Fibroblast of skin of right biceps (primary cell): Measurements from ENCODE around the gene FGFRL1.
"Not testable (repeated sequence)": the region's sequence is repeated elsewhere in the genome, so short reads cannot be mapped to it uniquely, and the experiment has no call there.

Experiments used
- DNase-seq: peaks from one replicate; pipeline ENCODE4 v3.0.0-alpha.2; 2013

Gene FGFRL1

DNA sequence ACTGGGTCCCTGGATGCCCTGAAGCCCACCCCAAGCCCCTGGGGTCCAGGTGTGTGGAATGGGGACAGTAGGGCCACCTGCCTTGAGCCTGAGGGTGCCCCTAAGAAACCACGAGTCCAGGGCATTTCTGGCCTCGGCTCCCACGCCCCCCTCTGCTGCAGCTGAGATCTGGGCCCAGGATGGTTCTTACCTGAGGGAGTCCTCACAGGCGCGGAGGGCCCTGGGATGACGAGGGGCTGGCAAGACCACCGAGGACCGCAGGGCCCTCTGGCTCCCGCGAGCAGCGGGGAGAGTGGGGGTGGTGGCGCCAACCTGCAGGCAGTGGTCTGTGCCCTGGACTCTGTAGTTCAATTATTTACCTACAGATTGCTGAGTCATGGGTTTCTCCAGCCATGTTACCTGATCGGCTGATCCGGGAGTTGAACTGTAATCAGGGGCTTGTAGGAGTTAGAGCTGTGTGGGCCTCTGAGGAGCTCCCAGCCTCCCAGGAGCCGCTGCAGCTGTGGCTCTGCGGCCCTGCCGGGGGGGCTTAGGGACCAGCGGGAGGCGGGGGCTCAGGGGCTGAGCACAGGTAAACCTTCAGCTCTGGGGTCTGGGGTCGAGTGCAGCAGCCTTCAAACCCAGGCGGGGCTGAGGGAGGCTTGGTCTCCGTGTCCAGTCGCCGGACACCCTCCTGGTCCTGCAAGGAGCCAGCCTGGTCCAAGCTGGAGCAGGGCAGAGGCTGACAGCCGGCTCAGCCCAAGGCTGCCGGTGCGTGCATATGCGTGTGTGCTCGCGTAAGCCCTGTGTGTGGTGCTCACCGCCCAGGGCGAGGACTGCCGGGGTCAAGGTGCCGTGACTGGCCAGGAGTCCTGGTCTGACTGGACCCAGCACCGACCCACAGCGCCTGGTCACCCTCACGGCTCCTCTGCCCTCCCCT, 18.1 kb upstream of the FGFRL1 start, which contains the start of gene SLC26A1:
TSS of gene SLC26A1 (minus strand) at position 294 of the 919 bp plus-strand sequence. CDS start 1,701 bp downstream, outside the sequence.
- no peak for DNase-seq

DNA sequence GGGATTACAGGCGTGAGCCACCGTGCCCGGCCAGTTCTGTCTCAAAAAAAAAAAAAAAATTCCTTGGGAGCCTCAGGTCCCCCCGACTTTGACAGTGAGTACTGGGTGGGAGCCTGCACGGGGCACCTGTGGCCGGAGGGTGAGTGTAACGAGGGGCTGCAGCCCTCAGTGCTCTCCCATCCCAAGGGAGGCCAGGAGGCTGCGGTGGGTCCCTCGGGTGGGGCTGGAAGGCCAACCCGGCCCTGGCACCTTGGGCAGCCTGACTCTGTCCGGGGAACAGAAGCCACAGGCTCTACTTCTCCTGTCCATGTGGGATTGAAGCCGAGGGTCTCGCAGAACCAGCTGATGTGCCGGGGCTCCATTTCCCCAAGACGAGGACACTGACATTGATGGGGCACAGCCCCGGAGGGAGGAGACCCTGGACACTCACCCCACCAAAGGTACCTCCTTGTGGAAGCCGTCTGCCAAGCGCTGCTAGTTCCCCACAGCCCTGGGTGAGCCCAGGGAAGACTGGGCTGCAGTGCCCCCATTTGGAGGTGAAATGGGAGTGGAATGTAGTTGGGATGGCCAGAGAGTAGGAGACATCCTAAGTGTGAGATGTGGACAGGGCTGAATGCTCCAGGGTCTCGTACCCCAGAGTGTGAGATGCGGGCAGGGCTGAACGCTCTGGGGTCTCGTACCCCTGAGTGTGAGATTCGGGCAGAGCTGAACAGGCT, 16.0 kb upstream of the FGFRL1 start:
- DNase-seq = no peak

DNA sequence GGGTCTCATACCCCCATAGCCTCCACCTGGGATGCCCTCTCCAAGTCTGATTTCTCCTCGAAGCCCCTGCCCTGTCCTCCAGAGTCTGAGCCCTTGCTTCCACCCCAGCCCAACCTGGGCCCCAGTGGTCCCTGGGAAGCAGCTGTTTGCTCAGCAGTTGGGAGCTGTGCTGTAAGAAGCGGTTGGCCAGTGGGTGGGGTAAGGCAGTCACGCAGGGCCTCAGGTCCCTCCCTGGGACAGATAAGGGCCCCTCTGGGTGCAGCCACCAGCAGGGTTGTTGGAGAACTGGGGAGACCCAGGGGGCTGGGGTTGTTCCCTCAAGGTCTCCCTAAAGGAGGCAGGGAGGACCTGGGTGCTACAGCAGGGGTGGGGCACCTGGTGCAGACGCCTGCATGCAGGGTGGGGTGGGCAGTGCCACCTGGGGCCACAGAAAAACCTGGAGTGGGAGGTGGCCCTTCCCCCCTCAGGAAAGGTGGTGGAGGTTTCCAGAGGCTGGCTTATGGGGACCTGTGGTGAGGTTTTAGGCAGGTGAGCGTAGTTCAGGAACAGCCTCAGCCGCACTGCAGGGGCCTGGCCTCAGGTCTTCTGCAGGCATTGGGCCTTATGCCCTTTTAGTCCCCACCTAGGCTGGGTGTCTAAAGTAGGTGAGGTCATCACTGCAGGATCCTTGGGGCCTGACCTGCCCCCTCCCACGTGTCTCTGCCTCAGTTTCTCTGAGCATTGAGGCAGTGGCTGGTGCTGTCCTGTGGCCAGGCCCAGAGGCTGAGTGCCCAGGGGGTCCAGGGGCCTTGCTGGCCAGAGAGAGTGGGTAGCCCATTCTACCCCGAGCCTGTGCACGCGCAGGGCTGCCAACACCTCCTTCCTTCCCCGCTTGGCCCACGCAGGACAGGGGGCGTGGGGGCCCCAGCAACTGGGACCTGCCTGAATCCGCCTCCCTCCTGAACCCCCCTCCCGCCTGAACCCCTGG, 15.1 kb upstream of the FGFRL1 start:
- DNase-seq = no peak

DNA sequence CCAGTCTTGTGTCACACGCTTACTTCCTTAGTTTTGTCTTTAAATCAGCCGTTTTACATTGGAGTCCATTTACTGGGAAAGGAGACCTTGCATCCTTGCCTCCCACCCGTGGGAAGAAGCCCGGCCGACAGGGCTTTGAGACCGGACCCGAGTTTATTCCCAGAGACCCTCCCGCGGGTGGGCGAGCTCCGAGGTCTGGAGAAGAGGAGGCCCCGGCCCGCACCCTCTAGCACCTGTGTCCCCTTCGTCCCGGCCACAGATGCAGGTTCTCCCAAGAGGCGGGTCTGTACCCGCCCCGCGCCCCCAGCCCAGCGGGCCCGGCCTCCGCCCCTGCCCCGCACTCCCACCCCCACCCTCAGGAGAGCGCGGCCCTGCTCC, 14.4 kb upstream of the FGFRL1 start:
- DNase-seq = no peak

DNA sequence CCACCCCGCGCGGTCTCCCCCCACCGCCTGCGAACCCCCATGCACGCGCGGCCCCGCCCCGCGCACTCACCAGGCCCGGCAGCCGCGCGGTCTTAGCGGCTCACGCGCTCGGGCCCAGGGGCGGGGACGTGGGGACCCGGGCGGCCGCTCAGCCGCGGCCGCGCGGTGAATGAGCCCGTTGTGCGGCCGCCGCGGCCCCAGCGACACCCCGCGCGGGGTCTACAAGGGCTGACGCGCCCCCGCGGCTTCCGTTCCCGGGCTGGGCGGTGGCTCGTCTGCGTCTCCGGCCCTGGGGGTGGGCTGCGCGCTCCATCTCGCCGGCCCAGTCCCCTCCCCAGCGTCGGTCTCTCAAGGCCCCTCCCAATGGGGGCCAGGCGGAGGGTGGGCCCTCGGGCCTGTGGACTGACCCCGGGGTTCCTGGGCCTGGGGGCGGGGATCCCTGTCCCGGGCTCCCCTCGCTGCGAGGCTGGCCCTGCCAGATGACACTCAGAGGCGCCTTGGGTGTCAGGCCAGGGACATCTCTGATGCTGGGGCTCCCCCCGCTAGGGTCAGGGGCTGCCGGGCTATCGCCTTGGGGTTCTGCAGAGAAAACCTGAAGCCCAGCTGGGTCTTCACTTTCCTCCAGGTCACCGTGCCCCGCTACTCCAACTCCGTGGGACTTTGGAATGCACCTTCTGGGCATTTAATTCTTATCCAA, 13.9 kb upstream of the FGFRL1 start:
- no peak for DNase-seq

DNA sequence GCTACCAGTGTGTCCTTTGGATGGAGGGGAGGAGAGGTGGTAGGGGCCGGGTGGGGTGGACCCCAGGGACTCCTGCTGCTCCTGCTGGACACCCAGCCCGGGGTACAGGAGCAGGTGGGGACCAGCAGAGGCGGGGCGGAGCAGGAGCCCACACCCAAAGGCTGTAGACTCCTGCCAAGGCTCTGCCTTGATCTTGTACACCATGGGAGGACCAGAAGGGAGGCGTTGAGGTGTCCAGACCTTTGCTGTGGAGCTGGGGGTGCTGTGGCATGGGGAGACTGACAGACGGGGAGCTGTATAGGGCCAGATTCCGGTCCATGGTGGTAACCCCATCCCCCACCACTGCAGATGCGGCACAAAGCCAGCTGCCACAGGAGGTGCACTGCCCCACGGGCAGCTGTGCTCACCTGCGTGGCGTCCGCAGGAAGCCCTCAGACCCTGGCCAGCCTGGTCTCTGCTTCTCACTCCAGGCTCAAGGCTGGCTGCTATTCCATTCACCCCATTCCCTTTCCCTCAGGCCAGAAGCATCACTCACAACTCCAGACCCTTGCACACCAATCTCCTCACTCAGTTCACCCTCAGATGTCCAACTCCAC, 13.2 kb upstream of the FGFRL1 start:
- no peak for DNase-seq

DNA sequence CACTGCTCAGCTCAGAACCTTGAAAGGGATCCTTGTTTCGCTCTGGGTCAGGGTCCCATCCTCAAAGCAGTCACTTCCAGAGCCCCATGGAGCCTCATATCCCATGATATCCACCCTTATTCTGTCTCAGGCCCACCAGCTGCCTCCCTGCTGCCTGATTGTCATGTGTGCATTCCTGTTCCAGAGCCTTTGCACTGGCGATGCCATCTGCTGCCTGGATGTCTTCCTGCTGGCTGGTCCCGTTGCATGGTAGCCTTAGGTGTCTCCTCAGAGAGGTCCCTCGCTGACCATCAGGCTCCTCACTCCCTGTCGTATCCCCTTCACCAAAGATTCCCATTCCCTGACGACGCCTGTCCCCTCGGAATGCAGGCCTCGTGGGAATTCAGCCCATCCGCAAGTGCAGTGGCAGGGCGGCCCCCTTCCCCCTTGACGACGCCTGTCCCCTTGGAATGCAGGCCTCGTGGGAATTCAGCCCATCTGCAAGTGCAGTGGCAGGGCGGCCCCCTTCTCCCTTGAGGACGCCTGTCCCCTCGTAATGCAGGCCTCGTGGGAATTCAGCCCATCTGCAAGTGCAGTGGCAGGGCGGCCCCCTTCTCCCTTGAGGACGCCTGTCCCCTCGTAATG, 12.1 kb upstream of the FGFRL1 start:
- DNase-seq = not testable (repeated sequence)

DNA sequence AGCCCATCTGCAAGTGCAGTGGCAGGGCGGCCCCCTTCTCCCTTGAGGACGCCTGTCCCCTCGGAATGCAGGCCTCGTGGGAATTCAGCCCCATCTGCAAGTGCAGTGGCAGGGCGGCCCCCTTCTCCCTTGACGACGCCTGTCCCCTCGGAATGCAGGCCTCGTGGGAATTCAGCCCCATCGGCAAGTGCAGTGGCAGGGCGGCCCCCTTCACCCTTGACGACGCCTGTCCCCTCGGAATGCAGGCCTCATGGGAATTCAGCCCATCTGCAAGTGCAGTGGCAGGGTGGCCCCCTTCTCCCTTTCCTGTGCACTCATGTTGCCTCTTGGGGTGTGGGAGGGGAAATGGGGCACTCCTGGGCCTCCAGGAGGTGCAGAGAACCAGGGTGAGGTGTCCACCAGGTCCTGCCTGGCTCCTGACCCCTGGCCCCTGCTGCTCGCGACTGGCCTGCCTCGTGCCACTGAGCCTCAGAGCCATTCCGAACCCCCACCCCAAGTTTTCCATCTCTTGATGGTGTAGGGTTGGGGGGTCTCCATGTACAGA, 11.5 kb upstream of the FGFRL1 start:
- no peak for DNase-seq

DNA sequence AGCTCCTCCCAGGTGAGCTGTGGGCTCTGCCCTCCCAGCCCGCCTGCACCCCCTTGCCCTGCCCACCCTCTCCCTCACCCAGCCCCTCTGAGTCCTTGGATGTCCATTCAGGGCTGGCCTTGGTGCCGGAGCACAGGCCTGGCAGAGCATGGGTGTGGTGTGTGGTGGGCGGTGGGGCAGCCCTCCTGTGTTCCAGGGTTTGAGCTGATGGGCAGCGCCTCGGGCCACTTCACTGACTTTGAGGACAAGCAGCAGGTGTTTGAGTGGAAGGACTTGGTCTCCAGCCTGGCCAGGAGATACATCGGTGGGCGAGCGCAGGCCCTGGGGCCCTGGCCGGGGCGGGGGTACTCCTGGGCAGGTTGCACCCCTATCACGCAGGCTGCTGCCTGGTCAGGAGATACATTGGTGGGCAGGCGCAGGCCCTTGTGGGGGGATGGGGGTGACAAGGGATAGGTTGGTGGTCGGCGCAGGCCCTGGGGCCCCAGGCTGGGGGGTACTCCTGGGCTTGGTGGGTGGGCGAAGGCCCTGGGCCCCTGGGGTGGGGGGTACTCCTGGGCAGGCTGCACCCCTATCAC, 10.7 kb upstream of the FGFRL1 start:
- DNase-seq = no peak

DNA sequence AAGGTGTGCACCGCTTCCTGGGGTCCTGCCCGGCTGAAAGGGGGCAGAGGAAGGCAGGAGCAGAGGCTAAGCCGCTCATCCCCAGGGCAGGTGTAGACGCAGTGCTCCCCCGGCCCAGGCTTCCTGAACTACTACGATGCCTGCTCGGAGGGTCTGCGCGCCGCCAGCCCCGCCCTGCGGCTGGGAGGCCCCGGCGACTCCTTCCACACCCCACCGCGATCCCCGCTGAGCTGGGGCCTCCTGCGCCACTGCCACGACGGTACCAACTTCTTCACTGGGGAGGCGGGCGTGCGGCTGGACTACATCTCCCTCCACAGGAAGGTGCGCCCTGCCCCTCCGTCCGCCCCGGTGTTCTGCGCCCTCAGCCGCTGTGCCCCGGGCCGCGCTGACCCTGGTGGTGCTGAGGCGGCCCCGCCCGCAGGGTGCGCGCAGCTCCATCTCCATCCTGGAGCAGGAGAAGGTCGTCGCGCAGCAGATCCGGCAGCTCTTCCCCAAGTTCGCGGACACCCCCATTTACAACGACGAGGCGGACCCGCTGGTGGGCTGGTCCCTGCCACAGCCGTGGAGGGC, 9.8 kb upstream of the FGFRL1 start:
- no peak for DNase-seq

DNA sequence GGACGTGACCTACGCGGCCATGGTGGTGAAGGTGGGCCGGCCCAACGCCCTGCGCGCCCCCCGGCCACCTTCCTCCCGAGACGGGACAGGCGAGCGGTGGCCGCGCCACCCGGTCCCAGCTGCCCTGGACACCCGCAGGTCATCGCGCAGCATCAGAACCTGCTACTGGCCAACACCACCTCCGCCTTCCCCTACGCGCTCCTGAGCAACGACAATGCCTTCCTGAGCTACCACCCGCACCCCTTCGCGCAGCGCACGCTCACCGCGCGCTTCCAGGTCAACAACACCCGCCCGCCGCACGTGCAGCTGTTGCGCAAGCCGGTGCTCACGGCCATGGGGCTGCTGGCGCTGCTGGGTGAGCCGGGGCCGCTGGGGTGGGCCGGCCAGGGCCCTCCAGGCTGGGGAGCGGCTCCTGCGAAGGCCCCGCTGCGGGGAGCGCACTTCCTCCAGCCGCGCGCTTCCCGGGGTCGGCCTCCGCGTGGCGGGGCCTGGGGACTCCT, 9.2 kb upstream of the FGFRL1 start:
- no peak for DNase-seq

DNA sequence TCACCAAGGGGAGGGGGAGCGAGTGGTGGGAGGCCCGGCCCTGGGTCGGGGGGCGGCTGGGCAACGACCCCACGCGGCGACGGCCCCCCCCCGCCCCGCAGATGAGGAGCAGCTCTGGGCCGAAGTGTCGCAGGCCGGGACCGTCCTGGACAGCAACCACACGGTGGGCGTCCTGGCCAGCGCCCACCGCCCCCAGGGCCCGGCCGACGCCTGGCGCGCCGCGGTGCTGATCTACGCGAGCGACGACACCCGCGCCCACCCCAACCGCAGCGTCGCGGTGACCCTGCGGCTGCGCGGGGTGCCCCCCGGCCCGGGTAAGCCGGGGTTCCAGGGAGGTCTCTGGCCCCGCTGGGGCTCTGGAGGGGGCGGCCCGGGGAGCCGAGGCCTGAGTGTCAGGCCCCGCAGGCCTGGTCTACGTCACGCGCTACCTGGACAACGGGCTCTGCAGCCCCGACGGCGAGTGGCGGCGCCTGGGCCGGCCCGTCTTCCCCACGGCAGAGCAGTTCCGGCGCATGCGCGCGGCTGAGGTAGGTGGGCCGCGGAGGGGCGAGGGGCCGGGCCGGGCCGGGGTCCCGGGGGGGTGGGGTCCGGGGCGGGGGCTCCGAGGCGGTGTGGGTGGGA, 8.7 kb upstream of the FGFRL1 start:
- no peak for DNase-seq

DNA sequence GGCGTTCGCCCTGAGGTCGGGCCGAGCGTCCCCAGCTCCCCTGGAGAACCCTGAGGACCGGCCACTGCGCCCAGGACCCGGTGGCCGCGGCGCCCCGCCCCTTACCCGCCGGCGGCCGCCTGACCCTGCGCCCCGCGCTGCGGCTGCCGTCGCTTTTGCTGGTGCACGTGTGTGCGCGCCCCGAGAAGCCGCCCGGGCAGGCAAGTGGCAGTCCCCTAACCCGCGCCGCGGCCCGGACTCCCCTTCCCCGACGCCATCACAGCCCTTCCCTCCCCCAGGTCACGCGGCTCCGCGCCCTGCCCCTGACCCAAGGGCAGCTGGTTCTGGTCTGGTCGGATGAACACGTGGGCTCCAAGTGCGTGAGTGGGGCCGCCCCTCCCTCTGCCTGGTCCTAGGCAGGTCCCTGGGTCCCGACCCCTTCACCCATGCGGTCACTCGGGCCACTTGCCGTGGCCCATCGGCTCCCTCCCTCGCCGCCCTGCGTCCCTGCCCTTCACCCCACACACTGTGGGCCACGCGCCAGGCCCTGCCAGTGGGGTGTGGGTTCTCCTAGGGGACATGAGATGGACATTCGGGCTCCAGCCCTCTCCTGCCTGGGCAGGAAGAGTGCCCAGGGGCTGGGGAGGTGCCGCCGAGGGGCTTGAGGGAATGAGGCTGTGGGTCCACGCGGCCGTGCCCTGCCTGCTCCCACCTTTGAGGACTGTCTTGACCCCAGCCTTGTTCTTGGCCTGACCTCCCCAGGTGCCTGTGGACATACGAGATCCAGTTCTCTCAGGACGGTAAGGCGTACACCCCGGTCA, 8.0 kb upstream of the FGFRL1 start:
- no peak for DNase-seq

DNA sequence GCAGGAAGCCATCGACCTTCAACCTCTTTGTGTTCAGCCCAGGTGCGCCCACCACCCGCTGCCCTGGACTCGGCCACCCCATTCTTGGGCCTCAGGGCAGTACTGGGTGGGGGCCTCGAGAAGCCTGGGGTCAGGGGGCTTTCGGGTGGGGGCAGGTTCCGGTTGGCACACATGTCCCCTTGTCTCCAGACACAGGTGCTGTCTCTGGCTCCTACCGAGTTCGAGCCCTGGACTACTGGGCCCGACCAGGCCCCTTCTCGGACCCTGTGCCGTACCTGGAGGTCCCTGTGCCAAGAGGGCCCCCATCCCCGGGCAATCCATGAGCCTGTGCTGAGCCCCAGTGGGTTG, 7.4 kb upstream of the FGFRL1 start:
- no peak for DNase-seq

DNA sequence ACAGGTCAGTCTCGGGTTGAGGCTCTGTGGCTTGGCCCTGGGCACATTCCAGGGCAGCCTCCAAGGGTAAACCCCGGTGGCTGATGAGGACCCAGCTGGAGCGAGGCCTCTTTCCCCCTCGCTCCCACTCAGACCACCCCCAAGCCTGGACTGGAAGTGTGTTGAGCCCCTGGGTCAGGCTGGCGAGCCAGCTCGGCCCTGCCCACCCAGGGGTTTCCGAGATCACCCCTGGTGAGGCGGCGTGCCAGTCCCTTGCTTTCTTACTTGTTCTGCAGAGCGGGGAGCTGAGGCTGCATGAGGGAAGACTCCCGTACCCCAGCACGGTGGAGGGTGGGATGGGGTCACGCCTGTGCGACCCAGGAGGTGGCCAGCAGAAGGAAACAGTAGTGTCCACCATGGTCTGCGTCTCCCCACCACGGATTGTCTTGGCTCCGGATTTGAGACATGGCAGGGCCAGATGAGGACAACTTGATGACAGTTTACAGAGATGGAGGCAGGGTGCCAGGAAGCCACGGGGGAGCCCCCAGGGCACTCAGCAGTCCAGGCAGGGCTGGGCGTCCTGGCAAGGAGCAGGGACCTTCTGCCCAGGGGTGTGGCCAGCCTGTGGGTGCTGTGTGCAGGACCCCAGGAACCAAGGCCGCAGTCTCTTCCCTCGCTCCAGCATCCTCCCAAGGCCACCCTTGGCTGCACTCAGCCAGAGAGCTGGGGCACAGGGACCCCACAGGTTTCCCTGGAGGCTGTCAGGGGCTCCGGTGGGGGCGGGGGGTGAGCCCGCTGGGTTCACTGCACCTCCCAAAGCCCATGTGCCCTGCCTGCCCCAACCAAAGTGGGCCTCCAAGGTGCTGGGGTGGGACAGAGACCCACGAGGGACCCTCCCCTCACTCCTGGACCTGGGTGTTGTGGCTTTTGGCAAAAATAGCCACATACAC, 6.6 kb upstream of the FGFRL1 start:
- DNase-seq = no peak

DNA sequence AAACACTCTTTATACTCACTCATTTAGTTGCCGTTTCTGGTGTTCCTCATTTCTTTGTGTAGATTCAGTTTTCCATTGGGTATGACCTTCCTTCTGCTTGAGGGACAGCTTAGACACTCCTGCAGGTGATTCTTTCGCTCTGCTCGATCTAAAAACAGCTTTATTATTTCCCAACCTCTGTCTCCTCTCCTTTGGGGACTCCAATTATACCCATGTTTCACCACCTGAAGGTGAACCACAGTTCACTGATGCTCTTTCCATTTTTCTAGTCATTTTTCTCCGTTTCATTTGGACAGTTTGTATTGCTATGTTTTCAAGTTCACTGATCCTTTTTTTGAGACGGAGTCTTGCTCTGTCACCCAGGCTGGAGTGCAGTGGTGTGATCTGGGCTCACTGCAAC, 4.6 kb upstream of the FGFRL1 start:
- DNase-seq = no peak

DNA sequence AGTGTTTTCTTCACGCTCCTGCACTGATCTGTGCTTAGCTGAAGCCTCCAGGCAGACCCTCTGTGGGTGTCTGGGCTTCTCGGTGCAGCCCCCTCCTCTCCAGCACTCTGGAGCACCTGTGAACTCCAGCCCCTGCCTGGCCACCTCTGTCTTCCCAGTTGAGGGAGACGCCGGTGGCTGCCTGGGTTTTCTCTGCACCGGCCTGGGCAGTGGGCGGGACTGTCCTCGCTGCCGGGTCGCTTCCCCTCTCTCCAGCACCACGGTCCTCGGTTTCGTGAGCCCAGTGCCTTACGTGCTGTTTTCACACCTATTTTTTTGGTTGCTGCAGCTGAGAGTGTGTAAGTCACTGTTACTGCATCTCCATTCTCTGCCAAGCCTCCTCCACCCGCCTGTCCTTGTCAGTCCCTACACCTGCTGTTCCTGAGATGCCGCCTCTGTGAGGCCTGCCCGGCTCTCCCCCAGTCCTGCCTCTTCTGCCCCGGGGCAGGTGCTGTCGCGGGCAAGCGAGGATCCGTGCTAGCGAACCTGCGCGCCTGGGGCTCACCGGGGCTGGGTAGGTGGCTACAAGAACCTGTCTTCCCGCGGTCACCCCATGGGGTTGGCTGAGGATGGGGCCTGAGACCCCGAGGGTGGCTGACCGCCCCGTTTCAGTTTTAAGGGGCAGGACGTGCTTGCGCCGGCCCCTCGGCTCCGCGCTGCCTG, 2.4 kb upstream of the FGFRL1 start:
- DNase-seq = no peak
